ENCODE measurements around the gene SQSTM1. TPM values are rescaled to one million over a fixed set of nuclear protein-coding genes. Genes with fewer than 3 reads are reported as not detected.
A peak's percentile ranks its signal among the peaks of the same experiment; 100 is the strongest.

The SQSTM1 gene
- polyA plus RNA-seq, 1 of the 3 experiments (the other 2 are of a cell fraction) = 181 TPM

- WGBS (ENCODE audit: low lambda C conversion rate) = 93% methylated on average over 14 of the region's 21 CpGs
- Histone ChIP-seq H2AFZ (ENCODE audit: low read depth) (no peak overlapping the region), H3K9ac (peak overlapping the region; percentile 64; the same call in 1 of the 2 replicates), H3K27me3 (ENCODE audit: insufficient read depth) (no peaks in the 10 kb centered on the region), H3F3A (replicated peaks; ENCODE audit: insufficient read depth) (peaks cover 4% of the 10 kb centered on the region), H3K4me3 (ENCODE audit: low read depth in 2 of 2, low read length in 1 of 2) (peak overlapping the region in 1 of 2 experiments; percentile 57; a peak in 2 of 4 replicates), H3K4me2 (peak overlapping the region; percentile 83; the same call in 1 of the 2 replicates), H3K36me3 (replicated peaks in 1 of 2; ENCODE audit: control insufficient read depth in 1 of 2, insufficient read depth in 2 of 2, low read length in 1 of 2) (peaks cover 0 to 41% of the 10 kb centered on the region in 2 experiments), H3K79me2 (ENCODE audit: insufficient read depth) (0 out of 2 replicates have a peak, but pooled peaks cover 11% of the 10 kb centered on the region), H4K20me1 (ENCODE audit: insufficient read depth) (peaks cover 4% of the 10 kb centered on the region; the same call in 1 of the 2 replicates), H3K27ac (ENCODE audit: low read depth in 2 of 2, low read length in 1 of 2) (no peak overlapping the region; a peak in 1 of 4 replicates), H3K9me2 (no peaks in the 10 kb centered on the region), H3K4me1 (ENCODE audit: control insufficient read depth in 1 of 2, insufficient read depth in 2 of 2, low read depth in 1 of 2, low read length in 1 of 2) (peaks cover 0 to 14% of the 10 kb centered on the region in 2 experiments; a peak in 1 of 4 replicates), H3K9me3 (no peaks in the 10 kb centered on the region)
- CTCF ChIA-PET = interaction anchor here (0.7 to 8.3 kb wide), 19 partner anchors 10 to 178 kb away, joined by 3 to 67 read pairs (median 4); partner anchors contain the start of genes MAML1 and MGAT4B
- TF ChIP-seq FOXJ3 (CRISPR knock-in tag; IDR thresholded peaks at IDR 0.05) = no peak
- DNase-seq = no peak
- POLR2A ChIA-PET = interaction anchor here (1.5 to 1.9 kb wide), 2 partner anchors 8 to 23 kb away, joined by 4 to 6 read pairs; no protein-coding TSS in a partner anchor
Measured at GRCh38 chr5:179796877-179797608, 23.7 kb upstream of the SQSTM1 start.

DNA sequence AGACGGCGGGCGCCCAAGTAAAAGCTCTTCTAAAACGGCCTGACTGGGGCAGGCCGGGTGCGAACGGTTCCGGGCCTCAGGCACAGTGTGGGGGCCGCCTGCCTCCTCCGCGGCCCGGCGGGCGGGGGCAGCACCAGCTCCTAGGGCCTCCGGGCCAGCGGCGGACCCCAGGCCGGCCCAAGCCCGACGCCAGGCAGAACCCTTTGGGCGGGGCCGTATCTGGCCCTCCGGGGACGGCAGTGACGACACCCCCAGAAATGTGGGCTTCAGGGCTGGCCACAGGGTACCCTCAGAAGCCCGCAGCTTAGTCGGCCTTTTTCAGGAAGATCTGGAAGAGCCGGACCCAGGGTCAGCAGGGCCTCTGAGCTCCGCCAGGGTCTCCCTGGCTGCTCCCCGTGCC is 23.0 kb upstream of the SQSTM1 start:
- TF ChIP-seq ELF1 (IDR thresholded peaks at IDR 0.05) (no peak), FOXJ3 (CRISPR knock-in tag; IDR thresholded peaks at IDR 0.05) (no peak), USF1 (IDR thresholded peaks at IDR 0.05; ENCODE audit: borderline replicate concordance, low read depth) (no peak), POLR2AphosphoS5 (IDR thresholded peaks at IDR 0.05; ENCODE audit: low read depth, low read length) (no peak), USF2 (IDR thresholded peaks at IDR 0.05; ENCODE audit: borderline replicate concordance, low read depth, low read length) (no peak), GATA2 (CRISPR knock-in tag; IDR thresholded peaks at IDR 0.05) (no peak), CHD2 (IDR thresholded peaks at IDR 0.05; ENCODE audit: low read length, partially characterized antibody) (no peak), EZH2phosphoT487 (IDR thresholded peaks at IDR 0.05; ENCODE audit: borderline replicate concordance, low read depth) (no peak), MXI1 (IDR thresholded peaks at IDR 0.05; ENCODE audit: low read depth, low read length) (no peak), SIN3A (IDR thresholded peaks at IDR 0.05; ENCODE audit: borderline replicate concordance, low read depth, low read length) (no peak), FOXM1 (IDR thresholded peaks at IDR 0.05; ENCODE audit: low read depth) (no peak), TAF1 (IDR thresholded peaks at IDR 0.05; ENCODE audit: borderline replicate concordance, low read depth, low read length) (no peak), SMC3 (IDR thresholded peaks at IDR 0.05; ENCODE audit: low read depth, low read length) (no peak), FOSL2 (IDR thresholded peaks at IDR 0.05; ENCODE audit: borderline replicate concordance, low read depth) (no peak)
- Histone ChIP-seq H3K79me2 (ENCODE audit: insufficient read depth) (peaks cover 16% of the 10 kb centered on the region; the same call in 1 of the 2 replicates), H2AFZ (ENCODE audit: low read depth) (no peak overlapping the region), H3K4me3 (ENCODE audit: low read depth in 2 of 2, low read length in 1 of 2) (no peak overlapping the region), H3K27me3 (ENCODE audit: insufficient read depth) (no peaks in the 10 kb centered on the region), H3K9me3 (no peaks in the 10 kb centered on the region), H3K9me2 (no peaks in the 10 kb centered on the region), H3K27ac (ENCODE audit: low read depth in 2 of 2, low read length in 1 of 2) (no peak overlapping the region), H3K9ac (no peak overlapping the region), H3K4me1 (ENCODE audit: control insufficient read depth in 1 of 2, insufficient read depth in 2 of 2, low read depth in 1 of 2, low read length in 1 of 2) (peaks cover under 1 to 14% of the 10 kb centered on the region in 2 experiments; a peak in 2 of 4 replicates), H4K20me1 (ENCODE audit: insufficient read depth) (peaks cover 11% of the 10 kb centered on the region), H3F3A (replicated peaks; ENCODE audit: insufficient read depth) (peaks cover 4% of the 10 kb centered on the region), H3K36me3 (replicated peaks in 1 of 2; ENCODE audit: control insufficient read depth in 1 of 2, insufficient read depth in 2 of 2, low read length in 1 of 2) (peaks cover 0 to 47% of the 10 kb centered on the region in 2 experiments), H3K4me2 (no peak overlapping the region)
- WGBS (ENCODE audit: low lambda C conversion rate) = 97% methylated on average over 13 of the region's 30 CpGs
- CTCF ChIA-PET = interaction anchor here (1.0 to 8.3 kb wide), 6 partner anchors 9 to 66 kb away, joined by 4 to 67 read pairs (median 8); partner anchors contain the start of genes MAML1 and MGAT4B
- POLR2A ChIA-PET = interaction anchor here (1.9 kb wide), 1 partner anchor 22 kb away, joined by 4 read pairs; no protein-coding TSS in a partner anchor
- no peak for DNase-seq

Data from SK-N-SH (cell line).